GM19463 (cell line): Measurements from ENCODE around the gene MOGAT3.

Experiments used
- ATAC-seq: cut with Tn5 transposase; IDR thresholded peaks from one replicate; pipeline ENCODE4 v1.9.1; 2021; ENCODE audit warnings: mild to moderate bottlenecking, moderate library complexity; ENCODE audit not compliant: unreplicated experiment

The MOGAT3 gene

DNA sequence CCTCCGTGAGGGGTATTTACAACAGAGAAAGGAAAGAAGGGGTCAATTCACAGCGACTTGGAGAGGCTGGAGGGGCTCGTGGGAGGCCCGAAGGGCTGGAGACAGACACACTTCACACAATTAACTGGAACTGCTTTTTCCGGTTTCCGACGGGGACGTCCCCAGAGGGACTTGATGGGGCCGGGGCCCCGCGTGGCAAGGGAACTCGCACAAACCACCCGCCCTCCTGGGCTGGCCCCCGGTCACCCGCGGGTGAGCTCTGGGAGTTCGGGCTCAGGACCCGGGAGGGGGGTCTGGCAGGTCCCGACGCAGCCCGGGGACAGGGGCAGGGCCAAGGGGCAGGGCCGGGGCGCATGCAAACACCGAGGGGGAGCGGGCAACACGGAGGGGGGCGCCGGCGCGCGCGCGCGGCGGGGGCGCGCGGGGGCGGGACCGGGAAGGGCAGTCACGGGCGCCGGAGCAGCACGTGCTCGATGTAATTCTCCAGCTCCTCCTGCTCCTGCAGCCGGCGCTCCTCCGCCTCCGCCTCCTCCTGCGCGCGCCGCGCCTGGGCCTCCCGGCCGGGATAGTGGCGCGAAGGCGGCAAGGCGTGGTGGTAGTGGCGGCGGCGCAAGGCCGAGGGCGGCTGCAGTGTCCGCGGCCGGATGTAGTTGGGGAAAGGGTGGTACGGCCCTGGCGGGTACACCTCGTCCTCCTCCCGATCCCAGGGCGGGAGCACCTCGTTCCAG, 38.1 kb downstream of the MOGAT3 start:
- no peak for ATAC-seq

GRCh38 chr7:101161692-101162471, 39.0 kb downstream of the MOGAT3 start:
- ATAC-seq, result no peak

DNA sequence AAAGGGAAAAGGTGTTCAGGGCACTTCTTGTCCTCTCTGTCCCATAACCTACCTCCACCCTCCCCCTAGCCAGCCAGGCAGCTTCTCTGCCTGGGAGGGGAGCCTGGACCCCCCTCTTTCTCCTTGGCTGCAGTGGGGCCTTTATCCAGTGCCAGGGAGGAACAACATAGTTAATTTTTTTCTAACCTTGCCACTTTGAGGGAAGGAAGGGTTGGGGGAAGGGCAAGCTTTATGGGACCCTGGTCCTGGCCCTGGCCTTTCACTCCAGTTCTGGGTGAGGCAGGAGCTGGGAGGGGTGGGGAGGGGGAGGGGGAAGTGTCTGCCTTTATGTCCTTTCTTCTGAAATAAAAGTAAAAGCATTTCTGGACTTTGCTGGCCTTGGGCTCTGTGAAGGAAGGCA, 39.9 kb downstream of the MOGAT3 start:
- no peak for ATAC-seq

DNA sequence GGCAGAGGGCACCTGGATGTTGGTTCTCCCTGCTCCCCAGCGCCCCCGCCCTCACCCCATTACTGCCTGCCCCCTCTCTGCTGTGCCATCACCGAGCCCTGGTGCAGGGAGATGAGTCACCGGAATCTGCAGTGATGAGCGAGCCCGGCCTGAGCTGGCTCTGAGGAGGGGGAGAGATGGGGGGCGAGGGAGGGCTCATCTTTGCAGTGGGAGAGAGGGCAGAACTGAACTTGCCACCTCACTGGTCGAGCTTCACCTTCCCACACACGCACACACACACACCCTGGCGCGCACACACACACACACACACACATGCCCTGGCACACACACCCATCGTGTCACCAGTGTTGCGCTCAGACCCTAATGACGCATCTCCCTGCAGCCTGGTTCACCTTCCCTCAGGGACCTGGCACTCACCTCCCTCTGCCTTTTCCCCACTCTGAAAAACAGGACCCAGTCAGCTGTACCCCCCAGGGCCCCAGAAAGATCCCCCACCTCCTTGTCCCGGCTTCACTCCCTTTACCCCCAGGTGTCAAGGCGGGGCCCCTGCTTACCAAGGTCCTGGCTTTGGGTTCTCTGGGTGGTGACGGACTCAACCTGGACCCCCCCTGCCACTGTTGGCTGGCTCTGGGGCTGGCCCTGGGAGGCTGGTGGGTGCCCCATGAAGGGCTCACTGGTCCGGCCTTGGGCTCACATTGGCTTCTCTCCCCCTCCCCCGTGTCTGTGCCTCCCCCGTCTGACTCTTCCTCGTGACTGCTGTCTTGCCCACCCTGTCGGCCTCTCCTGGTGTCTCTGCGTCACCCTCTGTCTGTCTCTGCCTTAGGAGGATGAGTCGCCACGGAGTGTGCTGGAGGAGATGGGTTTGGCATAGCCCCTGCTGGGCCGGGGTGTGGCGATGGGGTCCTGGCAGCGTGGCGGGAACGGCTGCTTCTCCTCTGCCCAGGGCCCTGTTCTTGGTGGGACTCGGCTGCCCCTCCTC, 40.9 kb downstream of the MOGAT3 start:
- ATAC-seq, result no peak

GRCh38 chr7:101156866-101157589, 43.8 kb downstream of the MOGAT3 start:
- ATAC-seq, result no peak

DNA sequence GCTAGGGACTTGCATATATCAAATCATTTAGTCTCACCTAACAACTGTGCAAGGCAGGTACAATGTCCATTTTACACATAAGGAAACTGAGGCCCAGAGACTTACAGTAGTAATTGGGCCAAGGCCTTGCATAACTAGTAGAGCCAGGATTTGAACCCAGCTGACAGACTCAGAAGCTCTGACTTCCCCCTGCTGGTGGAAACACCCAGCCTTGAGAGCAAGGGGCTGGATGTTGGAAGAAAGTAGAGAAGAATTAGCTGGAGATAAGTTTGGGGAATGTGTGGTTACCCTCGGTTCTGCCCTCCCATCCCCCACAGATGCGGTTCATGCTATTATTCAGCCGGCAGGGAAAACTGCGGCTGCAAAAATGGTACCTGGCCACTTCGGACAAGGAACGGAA, 44.6 kb downstream of the MOGAT3 start:
- ATAC-seq, result no peak

GRCh38 chr7:101155303-101155702, 45.5 kb downstream of the MOGAT3 start:
- no peak for ATAC-seq

- ATAC-seq, result no peak
Observed at GRCh38 chr7:101154693-101155102, 46.1 kb downstream of the MOGAT3 start.

- peak; percentile 87 for ATAC-seq
Observed at GRCh38 chr7:101153969-101154692, 46.7 kb downstream of the MOGAT3 start, which contains the start of gene AP1S1. TSS of gene AP1S1 (plus strand) at chr7:101154476. CDS start at chr7:101154515, 39 bp downstream.

DNA sequence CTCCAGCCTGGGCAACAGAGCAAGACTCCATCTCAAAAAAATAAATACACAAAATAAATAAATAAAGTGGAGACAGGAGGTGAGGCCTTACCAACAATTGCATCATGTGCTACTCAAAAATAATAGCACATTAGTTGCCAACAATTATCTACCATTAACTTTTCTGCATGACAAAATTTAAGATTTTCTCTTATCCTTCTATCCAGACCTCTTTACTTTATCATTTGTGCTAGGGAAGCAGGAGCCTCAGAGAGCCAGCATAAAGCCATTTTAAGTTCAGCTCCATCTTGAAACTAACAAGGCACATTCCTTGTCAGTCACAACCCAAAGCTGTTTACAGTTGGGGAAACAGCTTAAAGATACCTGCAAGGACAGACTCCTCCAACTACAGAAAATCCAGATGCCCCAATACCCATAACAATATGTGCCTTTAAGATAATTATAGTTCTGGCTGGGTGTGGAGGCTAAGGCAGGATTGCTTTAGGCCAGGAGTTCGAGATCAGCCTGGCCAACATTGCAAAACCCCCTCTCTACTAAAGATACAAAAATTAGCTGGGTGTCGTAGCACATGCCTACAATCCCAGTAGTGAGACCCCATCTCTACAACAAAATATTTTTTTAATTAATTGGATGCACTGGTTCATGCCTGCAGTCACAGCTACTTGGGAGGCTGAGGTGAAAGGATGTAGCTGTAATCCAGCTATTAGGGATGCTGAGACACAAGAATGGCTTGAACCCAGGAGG, 48.8 kb downstream of the MOGAT3 start:
- no peak for ATAC-seq
